Measurements from ENCODE around the gene UAP1L1.

DNA sequence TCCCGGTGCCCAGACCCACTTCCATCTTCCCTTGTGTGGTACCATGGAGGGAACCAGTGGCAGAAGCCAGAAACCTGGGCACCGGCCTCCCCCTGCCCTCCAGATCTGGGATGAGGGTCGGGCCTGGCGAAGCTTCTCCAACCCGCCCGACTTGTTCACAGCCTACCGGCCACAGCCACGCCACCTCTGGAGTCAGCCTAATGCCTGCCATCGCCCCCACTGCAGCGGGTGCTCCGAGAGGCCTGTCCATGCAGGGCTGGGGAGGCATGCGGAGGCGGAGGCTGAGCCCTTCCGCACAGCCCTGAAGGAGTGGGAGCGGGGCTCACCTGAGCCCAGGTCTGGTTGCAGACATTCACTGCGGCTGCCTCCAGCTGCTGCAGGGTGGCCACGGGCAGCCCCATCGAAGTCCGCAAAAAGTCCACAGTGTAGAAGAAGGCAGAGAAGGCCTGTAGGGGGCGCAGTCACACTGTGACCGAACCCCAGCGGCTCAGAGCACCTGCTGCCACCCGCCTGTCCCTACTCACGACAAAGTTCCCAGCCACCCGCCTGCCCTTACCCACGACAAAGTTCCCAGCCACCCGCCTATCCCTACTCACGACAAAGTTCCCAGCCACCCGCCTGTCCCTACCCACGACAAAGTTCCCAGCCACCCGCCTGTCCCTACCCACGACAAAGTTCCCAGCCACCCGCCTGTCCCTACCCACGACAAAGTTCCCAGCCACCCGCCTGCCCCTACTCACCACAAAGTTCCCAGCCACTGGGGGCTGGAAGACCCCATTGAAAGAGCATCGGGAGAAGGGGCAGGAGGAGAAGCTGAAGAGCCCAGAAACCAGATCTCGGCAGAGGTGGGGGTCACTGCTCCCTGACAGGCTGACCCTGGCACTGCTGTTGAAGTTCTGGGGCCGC is 27.5 kb upstream of the UAP1L1 start:
- no peak for TF ChIP-seq POLR2AphosphoS5 (IDR thresholded peaks at IDR 0.05; ENCODE audit: low read depth, low read length)
- no peak for TF ChIP-seq POLR2A (IDR thresholded peaks at IDR 0.05; ENCODE audit: low read depth, low read length)
- TF ChIP-seq SPI1 (IDR thresholded peaks at IDR 0.05; ENCODE audit: low read depth, low read length), result no peak
- TF ChIP-seq TAF1 (IDR thresholded peaks at IDR 0.05; ENCODE audit: low read depth, low read length), result no peak
- no peak for TF ChIP-seq PAX5 (IDR thresholded peaks at IDR 0.05; ENCODE audit: insufficient read depth, low read length, severe bottlenecking)
- TF ChIP-seq POU2F2 (IDR thresholded peaks at IDR 0.05; ENCODE audit: low read depth, low read length), result no peak

Data from GM12891 (cell line).